Posterior vena cava (tissue), 2 donors: ENCODE data around the gene PAK5. TPM values are rescaled to one million over a fixed set of nuclear protein-coding genes. Genes with fewer than 3 reads are reported as not detected.

Experiments
- DNase-seq: peaks from one replicate; pipeline ENCODE4 v3.0.0-alpha.2; 2020; ENCODE audit warnings: low spot score
- intact Hi-C, 2 donors: fragments of 100-400 bp; cut with DNase I; formaldehyde crosslinking; loops; one replicate each; pipeline versions ENCODE4 v1.14.1 to v1.14.2; 2022 to 2023
- total RNA-seq, 2 donors: library from RNA; stranded (reverse); fragmentation: NEBNext Ultra II Directional; extraction: Animal tissue kit (Norgen Biotek cat#: 25700); gene quantifications; one replicate each; pipeline ENCODE4 v1.2.1, GENCODE V29; 2021
- donor health status: DM: yes; HTN: yes; CAD: no.
- donor health status: DM: yes; HTN: yes; CAD: no.

PAK5 gene
- total RNA-seq, 2 donors from 2014 or later = not detected

DNA sequence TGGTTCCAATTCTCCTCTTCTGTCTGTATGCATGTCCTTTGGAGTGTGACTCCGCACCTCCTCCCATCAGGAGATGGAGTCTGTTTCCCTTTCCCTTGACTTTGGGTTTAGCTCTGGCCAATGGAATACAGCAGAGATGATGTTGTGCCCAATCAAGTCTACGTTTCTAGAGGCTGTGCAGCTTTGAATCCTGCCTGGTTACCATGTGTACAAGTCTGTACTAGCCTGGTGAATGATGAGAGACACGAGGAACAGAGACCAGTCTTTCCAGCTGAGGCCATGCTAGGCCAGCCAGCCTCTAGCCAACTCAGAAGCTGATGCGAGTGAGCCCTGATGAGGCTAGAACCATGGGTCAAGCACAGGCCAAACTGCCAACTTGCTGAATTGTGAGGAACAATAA is 241.3 kb downstream of the PAK5 start:
- DNase-seq = no peak
- intact Hi-C loops = no loop called here

DNA sequence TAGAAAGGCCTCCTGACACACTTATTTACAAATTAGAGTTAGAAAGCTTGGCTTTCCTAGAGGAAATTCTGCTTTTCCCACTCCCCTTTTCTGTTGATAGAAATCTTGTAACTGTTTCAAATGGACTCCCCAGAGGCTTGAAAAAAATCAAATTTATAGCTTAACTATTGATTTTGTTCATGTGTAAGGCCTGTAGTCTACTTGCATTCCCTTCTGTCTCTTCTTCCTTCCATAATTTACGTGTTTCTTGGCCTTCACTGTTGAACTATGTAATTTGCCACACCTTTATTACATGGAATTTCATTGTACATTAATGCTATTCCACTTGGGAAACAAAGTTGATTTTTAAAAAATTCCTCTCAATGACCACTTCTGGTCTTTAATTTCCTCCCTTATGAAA is 243.1 kb downstream of the PAK5 start:
- no peak for DNase-seq
- intact Hi-C loops = no loop called here

DNA sequence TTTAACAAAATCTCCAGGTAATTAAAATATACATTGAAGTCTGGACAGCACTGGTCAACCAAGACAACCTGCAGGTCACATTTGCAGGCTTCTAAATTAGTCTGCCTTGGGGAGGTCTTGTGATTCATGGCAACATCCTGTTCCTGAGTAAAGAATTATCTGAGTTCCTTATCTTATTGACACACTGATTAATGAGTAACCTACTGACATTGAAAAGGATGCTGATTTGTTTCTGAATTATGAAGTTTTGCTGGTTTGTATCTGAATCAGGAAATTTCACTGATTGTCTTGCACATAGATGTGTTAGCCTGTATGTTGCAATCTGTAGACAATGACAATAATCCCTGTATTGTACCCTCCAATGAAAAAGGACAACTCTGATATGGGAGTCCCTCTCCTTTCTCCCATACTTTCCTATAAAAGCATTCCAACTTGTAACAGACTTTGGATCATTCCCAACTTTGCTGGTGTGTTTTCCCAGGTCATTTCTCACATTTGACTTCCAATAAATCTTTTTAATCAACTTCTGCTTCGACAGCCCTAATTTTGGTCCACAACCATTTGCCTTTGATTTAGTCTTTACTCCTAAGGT is 244.5 kb downstream of the PAK5 start:
- intact Hi-C loops = no loop called here
- no peak for DNase-seq

DNA sequence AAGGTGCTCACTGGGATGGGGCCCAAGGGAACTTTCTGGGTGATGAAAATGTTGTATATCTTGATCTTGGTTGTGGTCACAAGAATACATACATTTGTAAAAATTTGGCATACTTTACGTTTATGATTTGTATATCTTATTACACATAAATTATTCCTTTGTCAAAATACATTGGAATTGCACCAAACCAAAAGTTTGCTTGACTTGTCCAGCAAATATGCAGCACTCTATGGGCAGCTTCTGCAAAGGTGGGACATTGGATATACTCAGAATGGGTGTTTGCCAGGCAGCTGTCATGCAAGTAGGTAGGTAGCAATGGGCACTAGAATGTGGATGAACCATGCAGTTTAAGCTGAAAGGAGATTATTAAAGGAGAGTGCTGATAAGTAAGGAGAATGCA is 246.5 kb downstream of the PAK5 start:
- no peak for DNase-seq
- intact Hi-C loops = no loop called here

DNA sequence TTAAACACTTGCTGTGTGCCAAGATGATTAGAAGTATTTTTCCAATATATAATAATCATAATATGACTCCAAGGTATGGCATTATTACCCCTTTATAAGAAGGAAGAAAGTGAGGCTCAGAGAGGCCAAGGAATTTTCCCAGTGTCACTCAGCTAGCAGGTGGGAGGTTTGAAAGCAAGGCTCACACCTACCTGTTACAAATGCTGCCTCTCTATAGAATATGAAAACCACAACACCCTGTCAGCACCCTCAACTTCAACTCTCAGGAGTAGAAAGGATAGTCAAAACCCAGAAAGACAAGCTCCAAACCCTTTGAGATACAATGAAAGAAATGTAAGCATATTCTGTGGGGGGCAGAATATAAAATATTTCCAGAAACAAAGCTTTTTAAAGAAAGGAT is 247.8 kb downstream of the PAK5 start:
- DNase-seq = no peak
- intact Hi-C loops = no loop called here

DNA sequence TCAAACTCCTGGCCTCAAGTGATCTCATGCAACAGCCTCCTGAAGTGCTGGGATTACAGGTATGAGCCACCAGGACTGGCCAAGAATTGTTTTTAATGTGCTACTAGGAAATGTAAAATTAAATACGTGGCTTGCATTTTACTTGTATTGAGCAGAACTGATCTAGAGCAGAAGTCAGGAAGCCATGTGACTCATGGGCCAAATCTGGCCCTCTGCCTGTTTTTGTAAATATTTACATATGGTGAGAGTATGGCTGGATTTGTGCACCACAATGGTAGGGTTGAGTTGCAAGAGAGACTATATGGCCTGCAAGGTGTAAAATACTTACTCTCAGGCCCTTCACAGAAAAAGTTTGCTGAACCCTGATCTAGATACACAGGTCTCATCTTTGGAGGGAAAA is 248.7 kb downstream of the PAK5 start:
- intact Hi-C loops = no loop called here
- no peak for DNase-seq

DNA sequence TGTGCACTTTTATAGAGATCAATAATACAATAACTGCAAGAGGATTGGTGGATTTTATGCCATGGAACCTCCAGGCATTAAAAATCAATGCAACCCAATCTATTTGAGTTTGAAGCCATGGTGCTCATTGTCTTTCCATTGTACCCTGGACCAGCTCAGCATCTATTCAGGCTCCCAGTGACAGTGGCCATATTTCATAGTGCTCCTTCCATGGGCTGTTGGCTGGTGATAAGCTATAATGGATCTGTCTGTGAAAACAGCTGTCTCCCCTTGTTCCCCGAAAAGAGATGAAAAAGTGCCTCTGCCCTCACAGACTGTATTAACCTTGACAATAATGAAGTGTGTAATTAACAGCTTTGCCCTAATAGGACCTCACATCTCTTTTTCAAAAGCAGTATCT is 250.2 kb downstream of the PAK5 start:
- DNase-seq = no peak
- intact Hi-C loops = no loop called here

DNA sequence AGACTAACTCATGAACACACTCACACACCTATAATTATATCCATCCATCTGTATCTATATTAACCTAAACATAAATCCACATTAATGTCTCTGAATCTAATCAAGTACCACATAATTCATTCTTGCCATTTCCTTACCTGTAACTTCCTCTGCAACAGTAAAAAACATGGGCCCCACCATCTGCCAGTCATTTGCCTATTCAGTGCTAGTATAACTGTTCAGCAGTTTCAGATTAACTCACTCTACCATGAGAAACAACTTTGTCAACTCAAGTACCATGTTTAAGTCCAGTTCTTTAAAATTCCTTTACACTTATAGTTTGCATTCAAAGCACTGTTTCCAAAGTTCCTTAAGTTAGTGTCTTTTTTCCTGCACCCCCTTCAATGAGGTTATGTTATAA is 255.7 kb downstream of the PAK5 start:
- no peak for DNase-seq
- intact Hi-C loops = no loop called here

DNA sequence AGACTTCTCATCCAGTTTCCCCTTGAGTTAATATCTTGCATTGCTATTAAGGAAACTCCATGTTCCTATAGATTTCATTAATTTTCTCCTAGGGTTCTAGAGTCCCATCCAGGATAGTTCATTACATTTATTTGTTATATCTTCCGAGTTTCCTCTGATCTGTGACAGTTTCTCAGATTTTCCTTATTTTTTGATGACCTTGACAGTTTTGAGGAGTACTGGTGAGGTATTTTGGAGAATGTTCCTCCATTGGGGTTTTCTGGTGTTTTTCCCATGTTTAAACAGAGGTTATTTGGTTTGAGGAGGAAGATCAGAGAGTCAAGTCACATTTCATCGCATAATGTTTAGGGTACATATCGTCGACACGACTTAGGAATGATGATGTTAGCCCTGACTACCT is 256.7 kb downstream of the PAK5 start:
- no peak for DNase-seq
- intact Hi-C loops = no loop called here

DNA sequence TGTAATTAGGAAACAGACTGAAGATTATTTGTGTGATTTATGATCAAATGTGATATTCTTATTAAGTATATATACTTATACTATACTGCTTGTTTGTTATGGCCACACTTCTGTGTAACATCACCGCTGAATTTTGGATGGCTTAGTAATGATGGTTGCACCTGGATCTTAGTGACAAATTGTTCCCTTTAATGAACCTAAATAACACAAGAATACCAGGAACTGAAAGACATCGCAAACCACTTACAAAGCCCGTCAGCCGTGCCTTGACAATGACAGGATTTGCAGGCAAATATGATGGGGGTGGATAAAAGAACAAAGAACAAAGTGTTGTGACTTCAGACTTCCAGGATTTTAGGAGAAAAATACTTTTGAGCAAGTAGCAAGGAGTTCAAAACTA is 257.4 kb downstream of the PAK5 start:
- intact Hi-C loops = no loop called here
- DNase-seq = no peak

DNA sequence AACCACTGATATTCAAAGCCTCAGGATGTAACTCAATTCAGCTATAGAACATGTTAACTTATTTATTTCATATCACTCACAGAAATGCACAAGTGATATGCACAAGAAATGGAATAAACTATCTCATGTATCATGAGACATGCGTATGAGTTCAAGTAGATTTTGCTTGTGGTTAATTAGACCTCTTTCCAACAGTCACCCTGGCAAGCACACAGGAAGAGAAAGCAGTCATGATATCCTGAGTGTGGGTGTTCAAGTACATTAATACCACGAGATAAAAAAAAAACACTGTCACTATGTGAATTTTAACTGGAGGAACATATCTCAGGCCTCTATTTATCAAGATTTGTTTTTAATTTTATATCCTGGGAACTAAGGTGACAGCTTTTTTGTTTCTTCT is 260.3 kb downstream of the PAK5 start:
- DNase-seq = no peak
- intact Hi-C loops = no loop called here

DNA sequence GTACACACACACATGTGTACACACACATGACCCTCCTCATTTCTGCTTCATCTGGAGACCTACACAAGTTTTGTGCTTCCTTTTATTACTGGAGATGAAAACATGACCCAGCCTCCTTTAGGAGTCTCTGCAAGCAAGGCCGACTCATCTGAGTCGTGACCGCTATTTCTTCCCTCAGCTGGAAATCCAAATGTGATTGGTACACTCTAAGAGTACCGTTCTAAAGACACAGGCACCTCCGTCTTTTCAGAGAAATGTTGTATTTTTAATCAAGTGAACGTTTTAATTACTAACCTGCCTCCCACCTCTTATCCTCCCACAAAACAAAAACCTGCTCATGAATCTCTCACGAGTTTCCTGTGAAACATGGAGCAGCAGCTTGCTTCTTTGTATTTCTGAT is 261.5 kb downstream of the PAK5 start:
- intact Hi-C loops = no loop called here
- DNase-seq = no peak

DNA sequence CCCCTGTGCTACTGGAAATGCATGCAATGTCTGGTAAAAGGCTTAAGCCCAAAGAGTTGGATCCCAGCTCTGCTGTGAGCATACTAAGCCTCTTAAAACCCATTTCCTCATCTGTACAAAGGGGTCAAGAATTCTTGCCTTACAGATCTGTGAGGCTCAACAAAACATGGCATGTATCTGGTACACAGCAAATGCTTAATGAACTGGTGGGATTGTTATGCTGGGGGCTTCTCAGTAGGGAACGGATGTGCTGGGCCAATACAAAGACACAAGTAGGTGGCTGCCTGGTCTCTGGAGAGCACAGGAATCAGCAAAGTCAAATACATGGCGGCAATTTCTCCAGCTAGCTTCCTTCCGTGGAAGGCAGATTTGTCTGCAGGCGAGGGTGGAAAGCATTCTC is 262.2 kb downstream of the PAK5 start:
- DNase-seq = no peak
- intact Hi-C loops = no loop called here

DNA sequence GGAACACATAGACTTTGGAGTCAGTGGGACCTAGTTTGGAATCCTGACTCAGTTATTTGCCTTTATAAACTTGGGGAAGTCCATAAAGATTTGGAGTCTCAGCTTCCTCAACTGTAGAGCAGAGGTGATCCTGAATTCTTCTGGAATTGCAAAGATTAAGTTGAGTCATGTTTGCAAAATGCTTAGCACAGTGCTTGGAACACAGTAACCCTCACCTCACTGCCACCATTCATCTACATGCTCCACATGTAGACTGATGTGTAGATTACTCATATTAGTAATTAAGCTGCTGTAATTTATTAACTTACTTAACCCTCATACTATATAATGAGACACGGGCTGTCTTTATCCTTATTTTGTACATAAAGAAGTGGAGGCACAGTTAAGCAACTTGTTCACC is 263.0 kb downstream of the PAK5 start:
- intact Hi-C loops = no loop called here
- no peak for DNase-seq

DNA sequence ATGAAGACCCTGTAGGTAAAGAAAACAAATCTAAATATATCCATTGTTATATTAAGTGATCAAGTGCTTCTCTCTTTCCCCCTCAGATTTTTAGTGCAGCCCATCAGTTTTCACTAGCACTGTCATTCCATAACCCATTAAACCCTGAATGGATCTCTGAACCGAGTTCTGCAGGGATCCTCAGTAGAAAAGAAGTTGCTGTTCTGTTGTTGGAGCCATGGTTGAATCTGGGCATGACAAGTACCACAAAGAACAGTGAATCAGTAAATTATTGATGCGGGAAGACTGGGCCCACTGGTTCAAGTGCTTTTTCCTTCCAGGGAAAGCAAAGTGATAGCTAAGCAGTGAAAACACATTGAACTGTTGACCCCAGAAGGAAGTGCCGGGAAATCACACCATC is 264.1 kb downstream of the PAK5 start:
- intact Hi-C loops = no loop called here
- no peak for DNase-seq

DNA sequence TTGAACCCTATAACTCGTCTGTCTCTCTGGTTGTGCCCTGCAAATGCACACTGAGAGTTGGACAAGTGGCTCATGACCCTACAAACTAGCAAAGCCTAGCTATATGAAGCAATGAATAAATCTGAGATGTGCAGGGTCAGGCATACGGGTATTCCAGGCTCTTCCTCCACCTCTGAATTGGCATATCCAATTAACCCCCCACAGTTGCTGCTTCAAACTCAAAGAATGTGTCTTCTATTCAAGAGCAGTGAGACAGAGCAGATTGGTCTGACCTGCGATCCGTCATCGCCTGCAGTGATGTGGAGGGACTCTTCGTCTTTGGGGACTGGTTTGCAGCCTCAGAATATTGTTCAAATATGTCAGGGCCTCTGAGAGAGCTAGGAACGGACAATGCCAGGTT is 264.7 kb downstream of the PAK5 start:
- no peak for DNase-seq
- intact Hi-C loops = no loop called here

DNA sequence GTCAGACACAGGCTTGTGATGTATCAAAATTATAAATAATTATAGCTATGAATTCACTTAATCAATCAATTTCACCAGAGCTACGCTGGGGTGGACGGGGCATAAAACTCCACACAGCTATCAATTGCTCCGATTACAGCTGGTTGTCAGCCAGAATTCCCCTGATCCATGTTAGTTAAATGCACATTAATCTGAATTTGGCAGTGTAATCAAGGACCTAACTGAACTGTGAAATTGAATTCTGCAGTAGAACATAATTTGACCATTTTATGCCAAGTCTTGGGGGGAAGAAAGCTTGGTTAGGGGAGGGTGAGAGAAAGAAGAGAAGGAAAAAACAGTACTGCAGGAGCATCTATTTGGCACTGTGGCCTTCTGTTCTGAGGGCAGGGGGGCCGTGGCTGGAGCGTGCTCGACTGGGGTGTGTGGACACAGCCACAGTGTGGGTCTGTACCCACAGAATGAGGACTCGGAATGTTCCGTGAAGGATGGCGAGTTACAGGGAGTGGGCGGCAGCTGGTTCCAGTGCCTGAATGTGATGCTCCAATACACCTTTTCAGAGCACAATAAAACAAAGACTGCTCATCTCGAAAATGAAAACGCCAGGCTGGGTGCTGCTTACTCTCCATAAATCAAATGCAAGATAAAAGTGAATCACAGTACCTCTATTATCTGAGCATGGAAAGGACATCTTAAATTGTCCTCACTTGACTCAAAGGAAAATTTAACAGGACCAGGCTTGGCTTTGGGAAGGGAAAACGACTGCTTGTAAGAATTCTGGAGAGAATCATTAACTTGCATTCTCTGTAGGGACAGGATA is 265.3 kb downstream of the PAK5 start:
- intact Hi-C loops = no loop called here
- DNase-seq = no peak

DNA sequence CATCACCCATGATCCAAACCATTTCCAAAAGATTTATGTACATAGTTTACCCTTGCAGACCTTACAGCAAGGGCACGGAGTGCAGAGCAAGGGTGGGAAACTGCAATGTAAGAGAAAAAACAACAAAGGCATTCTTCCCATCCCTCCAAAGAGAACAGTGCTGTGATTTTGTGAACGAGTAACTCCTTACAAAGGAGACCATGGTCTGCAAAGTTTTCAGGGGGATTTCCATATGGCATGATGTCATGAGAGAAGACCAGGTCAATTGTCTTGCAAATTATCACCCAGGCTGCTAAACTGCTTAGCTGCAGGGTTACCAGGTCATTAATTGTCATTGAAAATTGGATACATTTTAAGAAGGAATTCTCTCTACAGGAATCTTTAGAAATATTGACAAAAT is 266.2 kb downstream of the PAK5 start:
- no peak for DNase-seq
- intact Hi-C loops = no loop called here

DNA sequence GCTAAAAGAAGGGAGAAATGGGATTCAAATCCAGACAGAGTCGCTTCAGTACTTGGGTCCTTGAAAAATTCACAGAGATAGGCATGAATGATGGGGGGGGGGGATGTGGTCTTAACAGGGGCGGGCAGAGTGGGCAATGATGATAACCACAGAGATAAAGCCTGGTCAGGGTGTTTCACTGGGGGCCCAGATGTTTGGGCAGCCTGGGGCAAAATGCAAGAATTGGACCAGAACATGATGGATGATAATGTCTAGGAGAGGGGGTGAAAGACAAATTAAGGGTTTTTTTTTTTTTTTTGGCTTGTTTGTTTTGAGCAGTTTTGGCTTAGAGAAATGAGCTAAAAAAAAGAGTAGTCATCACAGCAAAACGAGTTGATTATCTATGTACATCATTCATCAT is 267.1 kb downstream of the PAK5 start:
- no peak for DNase-seq
- intact Hi-C loops = no loop called here

DNA sequence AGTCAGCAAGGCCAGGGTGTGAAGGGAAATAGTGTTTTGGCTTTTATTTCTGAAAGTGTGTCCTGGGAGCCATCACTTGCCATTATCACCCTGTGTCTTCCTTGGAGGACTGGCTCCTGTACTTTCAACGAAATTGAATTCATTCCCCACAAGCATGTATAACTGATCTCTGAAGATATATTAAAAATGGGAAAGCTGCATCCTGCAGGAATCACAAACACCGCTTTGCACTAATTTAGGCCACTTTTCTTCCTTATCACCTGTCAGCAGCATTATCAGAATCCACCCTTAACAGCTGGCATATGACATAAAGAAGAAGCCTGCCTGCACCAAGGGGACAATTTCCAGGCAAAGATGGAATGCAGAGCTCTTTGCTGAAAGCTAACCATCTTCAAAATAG is 268.3 kb downstream of the PAK5 start:
- intact Hi-C loops = no loop called here
- DNase-seq = no peak

DNA sequence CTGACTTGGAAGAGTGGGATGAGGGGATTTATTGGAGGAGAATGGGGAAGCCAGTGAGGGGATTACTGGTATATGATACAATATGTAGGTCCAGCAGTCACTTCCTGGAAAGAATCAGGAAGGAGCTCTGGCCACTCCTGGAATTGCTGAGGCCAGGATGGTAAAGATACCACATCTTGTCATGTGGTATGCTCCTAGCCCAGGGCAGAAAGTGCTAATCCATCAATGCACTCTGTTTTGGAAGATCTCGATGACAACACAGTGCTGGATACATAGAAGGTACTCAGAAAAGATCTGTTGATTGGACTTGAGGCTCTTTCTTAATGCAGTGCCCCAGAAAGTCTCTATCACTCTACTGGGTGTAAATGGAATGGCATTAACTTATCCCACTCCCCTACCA is 271.9 kb downstream of the PAK5 start:
- no peak for DNase-seq
- intact Hi-C loops = no loop called here
